GM23248 (cell line): ENCODE measurements around the gene STARD10. TPM values are rescaled to one million over a fixed set of nuclear protein-coding genes. Genes with fewer than 3 reads are reported as not detected.

Experiments
- DNase-seq: peaks from one replicate; pipeline ENCODE4 v3.0.0-alpha.2; 2015
- H2AFZ ChIP-seq: fragments of 200-600 bp; sonication (generic); 2 replicates; pipeline ENCODE4 v1.6.1; 2016; ENCODE audit warnings: antibody characterized with exemption
- H3F3A ChIP-seq: fragments of 200-600 bp; sonication (generic); 2 replicates; pipeline ENCODE4 v1.6.1; 2016; ENCODE audit warnings: mild to moderate bottlenecking, antibody characterized with exemption, mixed run types; ENCODE audit not compliant: insufficient read depth
- H3K27ac ChIP-seq: fragments of 200-600 bp; sonication (generic); 2 replicates; pipeline ENCODE4 v1.5.1; 2016; ENCODE audit warnings: mild to moderate bottlenecking
- H3K27me3 ChIP-seq: fragments of 200-600 bp; sonication (generic); replicated peaks from 2 replicates; pipeline ENCODE4 v1.6.1; 2016; ENCODE audit warnings: mild to moderate bottlenecking; ENCODE audit not compliant: insufficient read depth
- H3K36me3 ChIP-seq: fragments of 200-600 bp; sonication (generic); 2 replicates; pipeline ENCODE4 v1.6.1; 2016; ENCODE audit warnings: low read depth, mild to moderate bottlenecking
- H3K4me1 ChIP-seq: fragments of 200-600 bp; sonication (generic); 2 replicates; pipeline ENCODE4 v1.6.1; 2016; ENCODE audit warnings: mild to moderate bottlenecking; ENCODE audit not compliant: insufficient read depth
- H3K4me2 ChIP-seq: fragments of 200-600 bp; sonication (generic); one replicate; pipeline ENCODE4 v1.6.1; 2016; ENCODE audit warnings: mild to moderate bottlenecking; ENCODE audit not compliant: unreplicated experiment
- H3K4me3 ChIP-seq: fragments of 200-600 bp; sonication (generic); 2 replicates; pipeline ENCODE4 v1.5.1; 2016; ENCODE audit warnings: mild to moderate bottlenecking
- H3K79me2 ChIP-seq: fragments of 200-600 bp; sonication (generic); 2 replicates; pipeline ENCODE4 v1.6.1; 2016; ENCODE audit warnings: mild to moderate bottlenecking; ENCODE audit not compliant: insufficient read depth
- H3K9ac ChIP-seq: fragments of 200-600 bp; sonication (generic); 2 replicates; pipeline ENCODE4 v1.6.1; 2016; ENCODE audit warnings: mild to moderate bottlenecking
- H3K9me2 ChIP-seq: fragments of 200-600 bp; sonication (generic); 2 replicates; pipeline ENCODE4 v1.6.1; 2016; ENCODE audit warnings: mixed run types, mild to moderate bottlenecking, moderate library complexity; ENCODE audit not compliant: insufficient read depth
- H3K9me3 ChIP-seq: fragments of 200-600 bp; sonication (generic); one replicate; pipeline ENCODE4 v1.6.1; 2017; ENCODE audit warnings: low read depth
- H4K20me1 ChIP-seq: fragments of 200-600 bp; sonication (generic); 2 replicates; pipeline ENCODE4 v1.6.0; 2016; ENCODE audit not compliant: insufficient read depth
- EZH2 ChIP-seq: fragments of 200-600 bp; sonication (generic); IDR thresholded peaks from 2 replicates; pipeline ENCODE4 v1.6.1; 2018; ENCODE audit warnings: antibody characterized with exemption, mild to moderate bottlenecking; ENCODE audit not compliant: insufficient read depth, poor library complexity, severe bottlenecking
- EZH2phosphoT487 ChIP-seq: fragments of 200-600 bp; sonication (generic); IDR thresholded peaks from 2 replicates; pipeline ENCODE4 v1.6.1; 2018; ENCODE audit warnings: antibody characterized with exemption, moderate library complexity, mild to moderate bottlenecking, low read depth; ENCODE audit not compliant: insufficient read depth
- WGBS, 2 experiments: methylation state at CpG; one replicate each; pipeline ENCODE4 v1.1.6; 2015 to 2017; ENCODE audit warnings: low lambda C conversion rate in 2 of 2, low coverage in 1 of 2; ENCODE audit errors: missing lambda C conversion rate in 2 of 2; 5-methylcytosine and 5-hydroxymethylcytosine counted together
- in situ Hi-C: fragments of 300-500 bp; cut with MboI; formaldehyde crosslinking; loops from 2 replicates; pipeline ENCODE4 v1.15.0; 2020
- polyA plus RNA-seq: library from polyadenylated mRNA; unstranded; fragments of >200 nt; fragmentation: Nextera tagmentation; extraction: Ambion mirVana; gene quantifications from 2 replicates; pipeline ENCODE4 v1.2.1, GENCODE V29; 2016
- total RNA-seq: library from RNA; depleted of rRNA; stranded (reverse); fragments of >200 nt; shearing (Covaris generic); gene quantifications from 2 replicates; pipeline ENCODE4 v1.2.3, GENCODE V29; 2014

Gene STARD10
- total and polyA plus RNA-seq, 2 experiments from 2014 or later: 6.6 to 14.7 TPM

GRCh38 chr11:72712168-72712751 lies 81.6 kb downstream of the STARD10 start:
- WGBS, 2 experiments: 65% methylated on average over 11 to 26 of the region's 26 CpGs
- H3K4me1 ChIP-seq: no peaks in the 10 kb centered on the region
- no peak overlapping the region for H3K9ac ChIP-seq
- DNase-seq: no peak
- no peaks in the 10 kb centered on the region for H3K9me3 ChIP-seq
- H3K79me2 ChIP-seq: peaks cover 47% of the 10 kb centered on the region
- in situ Hi-C loops: loop anchor here (25.0 kb wide), 1 partner anchor 450 kb away; no protein-coding TSS in a partner anchor
- no peaks in the 10 kb centered on the region for H3K27me3 ChIP-seq
- H3K4me3 ChIP-seq: no peak overlapping the region
- no peak overlapping the region for H3K4me2 ChIP-seq
- H2AFZ ChIP-seq: no peak overlapping the region
- H4K20me1 ChIP-seq: no peaks in the 10 kb centered on the region
- no peak overlapping the region for H3K27ac ChIP-seq
- H3K36me3 ChIP-seq: no peaks in the 10 kb centered on the region; the same call in 1 of the 2 replicates
- no peaks in the 10 kb centered on the region for H3K9me2 ChIP-seq
- no peaks in the 10 kb centered on the region for H3F3A ChIP-seq
- no peak for TF ChIP-seq EZH2phosphoT487
- no peak for TF ChIP-seq EZH2

GRCh38 chr11:72711141-72711540 lies 82.7 kb downstream of the STARD10 start:
- Histone ChIP-seq H3K4me2 (no peak overlapping the region), H4K20me1 (no peaks in the 10 kb centered on the region), H3K9me3 (no peaks in the 10 kb centered on the region), H2AFZ (no peak overlapping the region), H3F3A (no peaks in the 10 kb centered on the region), H3K4me3 (no peak overlapping the region), H3K27ac (no peak overlapping the region), H3K79me2 (peaks cover 35% of the 10 kb centered on the region), H3K36me3 (no peaks in the 10 kb centered on the region; the same call in 1 of the 2 replicates), H3K9me2 (no peaks in the 10 kb centered on the region), H3K4me1 (no peaks in the 10 kb centered on the region), H3K9ac (no peak overlapping the region), H3K27me3 (no peaks in the 10 kb centered on the region)
- in situ Hi-C loops: loop anchor here (25.0 kb wide), 1 partner anchor 451 kb away; no protein-coding TSS in a partner anchor
- TF ChIP-seq EZH2 (no peak), EZH2phosphoT487 (no peak)
- 88 to 89% methylated on average over 9 of the region's 9 CpGs for WGBS, 2 experiments
- DNase-seq: no peak

GRCh38 chr11:72710278-72710677 lies 83.6 kb downstream of the STARD10 start:
- Histone ChIP-seq H3F3A (no peaks in the 10 kb centered on the region; the same call in 1 of the 2 replicates), H3K27me3 (no peaks in the 10 kb centered on the region), H3K4me3 (no peak overlapping the region), H3K4me2 (no peak overlapping the region), H3K9me3 (no peaks in the 10 kb centered on the region), H2AFZ (no peak overlapping the region), H3K79me2 (peaks cover 27% of the 10 kb centered on the region), H3K9ac (no peak overlapping the region), H4K20me1 (no peaks in the 10 kb centered on the region), H3K9me2 (no peaks in the 10 kb centered on the region), H3K4me1 (no peaks in the 10 kb centered on the region), H3K36me3 (no peaks in the 10 kb centered on the region; the same call in 1 of the 2 replicates), H3K27ac (no peak overlapping the region)
- no peak for DNase-seq
- WGBS, 2 experiments: 97 to 98% methylated on average over 11 of the region's 11 CpGs
- TF ChIP-seq EZH2phosphoT487: no peak
- no peak for TF ChIP-seq EZH2
- in situ Hi-C loops: loop anchor here (25.0 kb wide), 1 partner anchor 452 kb away; no protein-coding TSS in a partner anchor

- in situ Hi-C loops: loop anchor here (25.0 kb wide), 1 partner anchor 453 kb away; no protein-coding TSS in a partner anchor
- Histone ChIP-seq H3K9ac (no peak overlapping the region), H3K79me2 (peaks cover 20% of the 10 kb centered on the region; the same call in 1 of the 2 replicates), H3K9me3 (no peaks in the 10 kb centered on the region), H2AFZ (no peak overlapping the region), H4K20me1 (no peaks in the 10 kb centered on the region), H3K27ac (no peak overlapping the region), H3K4me3 (no peak overlapping the region), H3K4me1 (no peaks in the 10 kb centered on the region), H3K36me3 (no peaks in the 10 kb centered on the region; the same call in 1 of the 2 replicates), H3K4me2 (no peak overlapping the region), H3F3A (no peaks in the 10 kb centered on the region; the same call in 1 of the 2 replicates), H3K27me3 (no peaks in the 10 kb centered on the region), H3K9me2 (no peaks in the 10 kb centered on the region)
- WGBS, 2 experiments: 97 to 99% methylated on average over 14 to 20 of the region's 20 CpGs
- TF ChIP-seq EZH2phosphoT487 (no peak), EZH2 (no peak)
- DNase-seq: no peak
Observed at GRCh38 chr11:72709478-72710238, 84.2 kb downstream of the STARD10 start.
